ENCODE data around the gene ATP5F1C.
"Not testable (repeated sequence)": the region's sequence is repeated elsewhere in the genome, so short reads cannot be mapped to it uniquely, and the experiment has no call there.

Gene ATP5F1C

DNA sequence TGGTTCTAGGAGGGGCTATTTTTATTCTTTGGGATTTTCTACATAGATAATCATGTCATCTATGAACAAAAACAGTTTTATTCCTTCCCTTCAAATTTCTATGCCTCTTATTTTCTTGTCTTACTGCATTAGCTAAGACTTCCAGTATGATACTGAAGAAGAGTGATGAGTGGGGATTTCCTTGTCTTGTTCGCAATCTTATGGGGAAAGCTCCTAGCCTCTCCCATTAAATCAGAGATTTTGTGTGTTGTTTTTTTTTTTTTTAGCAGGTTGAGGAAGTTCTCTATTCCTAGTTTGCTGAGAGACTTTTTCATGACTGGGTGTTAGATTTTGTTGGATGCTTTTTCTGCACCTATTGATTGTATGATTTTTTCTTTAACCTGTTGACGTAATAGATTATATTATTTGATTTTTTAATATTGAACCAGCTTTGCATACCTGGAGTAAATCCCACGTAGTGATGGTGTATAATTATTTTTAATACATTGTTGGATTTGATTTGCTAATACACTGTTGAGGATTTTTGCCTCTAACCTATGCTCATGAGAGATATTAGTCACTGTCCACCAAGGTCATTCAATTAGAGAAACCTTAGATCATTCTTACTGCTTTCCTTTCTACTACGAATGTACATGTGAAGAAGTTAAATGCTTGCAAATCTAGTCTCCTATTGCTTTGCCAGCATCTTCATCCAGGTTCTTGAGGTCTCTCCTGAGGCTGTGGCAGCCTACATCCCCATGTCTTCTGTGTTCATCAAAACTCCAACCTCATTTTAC lies 6.5 kb downstream of the ATP5F1C start:
- DNase-seq = no peak

DNA sequence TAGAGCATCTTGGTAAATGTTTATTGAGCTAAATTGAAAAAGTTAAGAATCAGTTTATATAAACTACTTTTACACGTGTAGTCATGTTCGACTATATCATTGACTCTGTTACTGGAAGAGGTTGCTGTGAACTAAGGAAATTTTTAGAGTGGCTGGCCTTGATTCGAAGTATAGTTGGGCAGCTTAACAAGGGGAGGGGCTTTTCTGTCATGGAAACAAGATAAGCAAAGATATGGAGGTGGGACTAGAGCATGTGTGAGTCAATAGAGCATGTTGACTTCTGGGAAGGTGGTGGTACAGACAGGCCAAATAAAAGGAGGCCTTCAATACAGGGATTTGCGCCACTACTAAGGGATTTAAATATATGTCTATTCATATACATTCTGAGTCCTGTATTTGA lies 7.6 kb downstream of the ATP5F1C start:
- DNase-seq = no peak

DNA sequence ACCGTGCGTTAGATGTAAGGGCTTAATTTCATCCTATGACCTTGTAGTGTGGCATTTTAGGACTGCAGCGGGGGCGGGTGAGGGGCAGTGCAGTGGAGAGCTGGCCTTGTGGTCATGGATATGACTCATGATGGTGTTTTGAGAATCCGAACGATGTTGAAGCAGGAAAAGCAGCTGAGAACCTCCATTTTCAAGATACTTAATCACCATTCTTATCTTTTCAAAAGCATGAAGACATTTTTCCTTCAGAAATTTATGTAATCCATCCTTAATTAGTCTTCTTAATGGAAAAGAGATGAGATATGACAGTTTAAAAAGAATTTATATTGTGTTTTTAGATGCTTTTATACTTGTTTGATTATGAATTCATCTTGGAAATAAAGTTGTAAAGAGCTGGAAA lies 9.6 kb downstream of the ATP5F1C start:
- DNase-seq = no peak

DNA sequence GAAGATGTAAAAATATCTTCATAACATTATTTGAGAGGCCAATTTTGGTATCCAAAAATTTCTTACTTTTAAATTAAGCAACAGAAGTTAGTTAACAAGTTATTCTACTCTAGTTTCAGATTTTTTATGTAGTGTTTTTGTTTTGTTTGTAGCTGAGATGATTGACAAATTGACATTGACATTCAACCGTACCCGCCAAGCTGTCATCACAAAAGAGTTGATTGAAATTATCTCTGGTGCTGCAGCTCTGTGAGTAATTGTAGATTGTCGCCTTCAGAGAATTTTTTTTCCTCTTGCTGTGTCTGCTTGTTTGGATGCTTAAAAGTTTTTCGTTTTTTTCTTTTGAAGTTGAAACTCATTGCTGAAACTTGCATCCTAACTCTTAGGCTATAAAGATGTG lies 14.6 kb downstream of the ATP5F1C start:
- no peak for DNase-seq

DNA sequence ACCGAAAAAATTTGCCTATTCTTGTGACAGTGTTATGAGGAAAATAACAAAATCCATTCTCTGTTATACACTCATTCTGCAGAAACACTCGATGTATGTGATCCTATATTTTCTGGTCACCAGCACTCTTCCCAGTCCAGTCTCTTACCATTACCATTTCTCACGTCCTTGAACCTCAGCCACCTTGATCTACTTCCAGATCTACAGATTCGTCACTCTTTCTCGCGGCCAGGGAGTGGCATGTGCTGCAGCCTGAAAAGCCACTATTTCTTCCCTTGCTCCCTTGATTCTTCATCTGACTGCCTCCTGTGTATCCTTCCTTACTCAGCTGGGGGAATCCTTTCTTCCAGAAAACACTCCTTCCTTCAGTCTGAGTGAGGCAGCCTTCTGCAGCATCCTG lies 16.2 kb downstream of the ATP5F1C start:
- DNase-seq = no peak

DNA sequence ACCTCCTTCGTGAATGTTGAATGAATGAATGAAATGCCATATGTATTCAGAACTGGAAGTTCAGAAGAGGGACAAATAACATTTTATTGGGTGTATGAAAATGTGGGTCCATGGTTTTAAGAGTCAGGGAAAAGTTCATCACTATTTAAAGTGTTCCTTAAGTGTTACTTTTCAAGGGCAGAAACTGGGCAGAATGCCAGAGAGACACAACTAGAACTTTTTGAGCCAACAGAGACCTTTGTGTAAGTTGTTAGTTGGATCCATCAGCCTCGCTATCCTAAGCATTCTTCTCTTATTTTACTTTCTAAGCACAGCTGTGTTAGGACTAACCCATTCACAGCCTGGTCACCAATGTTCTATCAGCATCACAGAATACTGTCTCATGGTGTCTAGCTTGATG lies 16.8 kb downstream of the ATP5F1C start:
- DNase-seq = no peak

DNA sequence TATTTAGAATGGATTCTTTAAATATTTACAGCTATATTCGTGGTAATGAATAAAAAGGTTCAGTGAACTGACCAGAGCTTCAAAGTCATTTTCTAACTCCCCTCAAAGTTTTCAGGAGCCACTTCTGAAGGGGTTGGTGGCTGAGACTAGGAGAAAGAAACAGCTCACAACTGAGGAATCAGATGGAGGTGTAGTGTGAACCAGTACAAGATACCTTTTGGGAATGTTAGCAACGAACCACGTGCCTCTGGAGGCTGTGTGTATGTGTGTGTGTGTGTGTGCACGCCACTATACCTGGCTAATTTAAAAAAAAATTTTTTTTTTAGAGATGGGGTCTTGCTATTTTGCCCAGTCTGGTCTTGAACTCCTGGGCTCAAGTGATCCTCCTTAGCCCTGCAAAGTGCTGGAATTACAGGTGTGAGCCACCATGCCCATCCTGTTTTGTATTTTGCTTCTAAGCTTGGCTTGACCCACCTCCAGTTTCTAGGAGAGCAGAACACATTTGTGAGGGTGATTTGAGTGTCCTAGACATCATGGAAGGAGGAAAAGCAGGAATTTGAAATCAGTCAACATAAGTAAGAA lies 20.8 kb downstream of the ATP5F1C start:
- DNase-seq = no peak

DNA sequence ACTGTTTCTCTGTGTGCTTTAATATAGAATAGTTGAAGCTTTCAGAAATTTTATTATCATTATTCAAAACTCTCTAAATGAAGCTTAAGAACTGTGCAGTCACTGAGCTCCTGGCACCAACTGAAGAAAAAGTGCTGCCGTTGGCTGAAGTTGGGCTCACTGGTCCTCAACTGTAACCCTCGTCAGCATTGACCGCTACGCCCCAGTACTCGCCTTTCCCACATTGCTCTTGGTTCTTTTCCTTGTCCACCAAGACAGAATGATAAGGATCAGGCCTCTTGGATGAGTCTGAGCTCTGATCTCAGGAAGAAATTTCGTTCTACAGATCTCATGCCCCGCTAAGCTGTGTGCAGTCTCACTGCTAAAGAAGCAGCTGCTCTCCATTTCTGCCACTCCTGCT lies 22.5 kb downstream of the ATP5F1C start:
- DNase-seq = no peak

DNA sequence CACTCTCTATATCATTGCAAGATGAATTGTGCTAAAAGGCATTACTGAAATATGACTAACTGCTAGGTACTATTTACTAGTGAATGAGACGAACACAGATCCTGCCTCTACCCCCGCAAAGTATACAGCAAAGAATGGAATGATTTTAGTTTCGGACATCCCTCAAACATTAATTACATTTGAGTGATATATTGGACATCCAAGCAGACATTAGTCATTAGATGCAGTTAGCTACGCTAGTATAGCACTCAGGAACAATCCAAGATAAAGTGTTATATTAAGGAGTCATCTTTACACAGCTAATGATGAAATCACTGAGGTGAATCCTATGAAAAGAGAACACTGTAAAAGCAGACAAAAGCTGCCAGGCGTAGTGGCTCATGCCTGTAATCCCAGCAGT lies 23.0 kb downstream of the ATP5F1C start:
- DNase-seq = no peak

DNA sequence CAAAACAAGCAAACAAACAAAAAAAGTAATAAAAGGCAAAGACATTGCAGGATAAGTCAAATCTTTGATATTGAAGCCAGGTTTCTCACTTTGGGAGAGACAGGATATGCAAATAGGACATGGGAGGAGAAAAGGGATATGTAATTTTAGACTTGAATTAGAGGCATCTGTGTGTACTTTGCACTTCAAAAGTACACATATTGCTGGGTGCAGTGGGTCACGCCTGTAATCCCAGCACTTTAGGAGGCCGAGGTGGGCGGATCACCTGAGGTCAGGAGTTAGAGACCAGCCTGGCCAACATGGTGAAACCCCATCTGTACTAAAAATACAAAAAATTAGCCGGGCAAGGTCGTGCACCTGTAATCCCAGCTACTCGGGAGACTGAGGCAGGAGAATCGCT lies 23.8 kb downstream of the ATP5F1C start:
- DNase-seq = not testable (repeated sequence)

DNA sequence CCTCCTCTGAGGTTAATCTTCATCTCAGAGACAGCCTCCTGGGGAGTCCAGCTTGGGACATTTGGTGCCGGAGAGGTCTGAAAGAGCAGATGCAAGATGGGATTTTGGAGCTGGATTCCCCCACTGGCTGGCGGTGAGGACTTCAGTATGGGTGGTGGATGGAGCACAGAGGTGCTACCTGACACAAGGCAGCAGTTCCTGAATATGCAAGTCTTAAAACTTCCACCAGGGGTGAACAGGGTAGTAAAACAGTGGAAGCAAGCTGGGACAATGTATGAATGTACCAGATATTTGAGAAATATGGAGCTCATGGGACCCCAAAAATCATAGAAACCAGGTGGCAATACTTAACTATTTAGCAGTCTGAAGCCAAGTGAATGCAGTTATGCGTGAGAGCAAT lies 25.5 kb downstream of the ATP5F1C start:
- DNase-seq = no peak

DNA sequence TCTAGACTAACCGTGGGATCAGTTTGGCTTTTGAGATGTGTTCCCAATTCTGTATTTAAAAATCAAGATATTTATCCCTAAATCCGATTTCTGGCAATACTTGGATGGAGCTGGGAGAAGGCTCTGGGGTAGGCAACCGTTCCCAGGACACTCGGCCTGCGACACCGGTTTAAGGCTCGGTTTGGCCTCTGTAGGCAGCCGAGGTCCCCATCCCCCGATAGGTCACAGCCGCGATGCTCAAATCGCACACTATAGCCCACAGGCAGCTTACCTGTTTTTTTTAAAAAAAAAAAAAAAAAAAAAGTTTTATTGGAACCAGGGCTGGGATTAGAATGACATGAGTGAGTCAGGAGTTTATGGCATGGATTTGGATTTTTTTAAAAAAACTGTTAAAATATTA lies 29.6 kb downstream of the ATP5F1C start:
- DNase-seq = no peak

DNA sequence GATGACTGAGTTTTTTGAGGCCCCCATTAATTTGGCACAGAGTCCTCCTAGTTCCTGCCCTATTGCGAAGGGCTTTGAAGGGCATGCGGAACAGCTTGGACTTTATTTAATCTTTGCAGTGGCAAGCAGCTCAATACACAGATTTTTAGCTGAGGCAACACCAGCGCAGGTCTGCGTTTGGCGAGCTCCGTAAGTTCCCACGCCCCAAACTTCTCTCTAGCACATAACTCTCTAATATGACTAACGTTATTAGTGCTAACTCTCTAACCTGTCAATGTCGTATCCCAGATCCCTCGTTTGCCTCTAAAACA lies 30.0 kb downstream of the ATP5F1C start:
- DNase-seq = no peak

DNA sequence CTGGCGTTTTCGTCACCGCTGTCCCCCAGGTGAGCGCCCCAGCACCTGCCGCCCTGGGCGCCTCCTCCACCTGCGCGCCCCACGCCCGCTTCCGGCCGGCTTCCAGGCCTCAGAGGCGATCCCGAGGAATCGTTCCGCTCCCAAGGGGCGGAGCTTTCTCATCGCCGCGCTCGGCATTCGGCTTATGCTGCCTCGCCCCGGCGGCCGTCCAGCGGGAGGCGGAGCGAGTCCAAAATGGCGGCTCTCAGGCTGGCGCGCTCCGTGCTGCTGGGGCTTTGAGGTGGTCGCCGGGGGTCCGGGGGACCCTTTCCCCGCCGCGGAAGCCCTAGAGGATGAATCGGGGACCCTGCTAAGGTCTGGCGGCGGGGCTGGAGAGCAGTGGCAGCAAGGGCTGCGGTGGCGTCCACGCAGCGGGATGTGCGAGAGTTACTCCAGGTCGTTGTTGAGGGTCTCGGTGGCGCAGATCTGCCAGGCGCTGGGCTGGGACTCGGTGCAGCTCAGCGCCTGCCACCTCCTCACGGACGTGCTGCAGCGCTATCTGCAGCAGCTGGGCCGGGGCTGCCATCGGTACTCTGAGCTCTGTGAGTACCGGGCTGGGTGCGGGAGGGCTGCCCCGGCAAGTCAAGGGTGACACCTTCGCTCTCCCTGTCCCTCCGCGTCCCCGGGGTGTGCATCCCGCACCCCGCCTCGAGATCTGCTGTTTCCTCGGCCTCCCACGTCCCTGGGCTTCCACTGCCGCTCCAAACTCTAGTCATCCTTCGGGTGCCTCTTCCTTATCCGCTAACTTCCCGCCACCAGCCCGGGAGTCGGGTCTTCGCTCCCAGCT lies 30.5 kb downstream of the ATP5F1C start, which contains the start of gene TAF3:
Gene TAF3, plus strand, starts transcription at position 211 of the 826 bp plus-strand sequence. Its CDS starts 205 bp downstream, at position 416.
- peak; percentile 96 for DNase-seq

DNA sequence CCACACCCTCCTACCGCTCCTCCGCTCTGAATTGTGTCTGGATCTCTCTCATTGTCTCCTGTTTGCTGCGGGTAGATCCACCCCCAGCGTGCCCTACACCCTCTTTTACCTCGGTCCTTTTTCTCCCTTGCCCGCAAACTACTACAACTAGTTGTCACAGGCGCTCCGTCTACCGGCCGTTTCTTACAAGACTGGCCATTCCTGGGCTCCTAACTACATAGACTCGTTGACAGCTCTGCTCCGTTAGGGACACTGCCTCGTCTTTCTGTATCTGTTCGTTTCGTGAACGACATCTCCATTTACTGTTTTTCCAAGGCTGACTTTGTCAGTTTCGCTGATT lies 31.1 kb downstream of the ATP5F1C start:
- peak; percentile 24 for DNase-seq

DNA sequence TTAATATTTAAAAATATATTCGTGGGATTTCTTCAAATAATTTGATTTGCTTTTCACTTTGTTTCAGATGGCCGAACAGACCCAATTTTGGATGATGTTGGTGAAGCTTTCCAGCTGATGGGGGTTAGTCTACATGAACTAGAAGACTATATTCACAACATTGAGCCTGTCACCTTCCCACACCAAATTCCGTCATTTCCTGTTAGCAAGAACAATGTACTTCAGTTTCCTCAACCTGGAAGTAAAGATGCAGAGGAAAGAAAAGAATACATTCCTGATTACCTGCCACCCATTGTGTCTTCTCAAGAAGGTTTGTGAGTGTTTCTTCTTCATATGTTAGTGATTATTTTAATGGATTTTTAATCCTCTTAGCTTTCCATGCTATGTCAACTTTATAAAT lies 36.3 kb downstream of the ATP5F1C start:
- no peak for DNase-seq

DNA sequence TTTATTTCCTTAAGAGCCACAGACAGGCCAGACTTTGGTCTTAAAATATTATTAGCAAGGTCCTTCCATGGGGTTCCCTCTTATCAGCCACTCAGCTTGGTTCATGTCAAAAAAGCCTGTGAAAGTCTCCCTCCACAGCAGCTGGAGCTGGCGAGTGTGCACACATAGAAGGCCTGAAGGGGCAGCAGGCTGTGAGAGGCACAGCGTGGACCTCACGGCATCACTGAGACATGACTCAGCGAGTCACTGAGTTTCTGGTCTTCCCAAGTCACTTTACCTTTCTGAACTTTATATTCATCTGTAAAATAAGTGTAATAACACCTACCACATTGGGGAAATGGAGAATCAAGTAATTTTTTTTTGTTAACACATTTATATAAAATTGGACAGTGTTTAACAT lies 39.0 kb downstream of the ATP5F1C start:
- no peak for DNase-seq

DNA sequence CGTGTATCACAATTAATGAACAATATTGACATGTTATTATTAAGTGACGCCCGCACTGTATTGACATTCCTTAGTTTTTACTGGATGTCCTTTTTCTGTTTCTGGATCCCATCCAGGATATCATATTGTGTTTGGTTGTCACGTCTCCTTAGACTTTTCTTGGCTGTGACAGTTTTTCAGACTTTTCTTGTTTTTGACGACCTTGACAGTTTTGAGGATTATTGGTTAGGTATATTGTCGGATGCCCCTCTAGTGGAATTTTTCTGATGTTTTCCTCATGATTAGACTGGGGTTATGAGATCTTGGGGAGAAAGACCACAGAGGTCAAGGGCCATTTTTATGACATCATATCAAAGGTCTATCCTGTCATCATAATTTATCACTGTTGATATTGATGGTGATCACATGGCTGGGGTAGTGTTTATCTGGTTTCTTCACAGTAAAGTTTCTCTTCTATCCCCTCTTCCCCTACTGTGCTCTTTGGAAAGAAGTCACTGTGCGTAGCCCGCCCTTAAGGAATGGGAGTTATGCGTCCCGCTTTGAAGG lies 41.4 kb downstream of the ATP5F1C start:
- DNase-seq = no peak

DNA sequence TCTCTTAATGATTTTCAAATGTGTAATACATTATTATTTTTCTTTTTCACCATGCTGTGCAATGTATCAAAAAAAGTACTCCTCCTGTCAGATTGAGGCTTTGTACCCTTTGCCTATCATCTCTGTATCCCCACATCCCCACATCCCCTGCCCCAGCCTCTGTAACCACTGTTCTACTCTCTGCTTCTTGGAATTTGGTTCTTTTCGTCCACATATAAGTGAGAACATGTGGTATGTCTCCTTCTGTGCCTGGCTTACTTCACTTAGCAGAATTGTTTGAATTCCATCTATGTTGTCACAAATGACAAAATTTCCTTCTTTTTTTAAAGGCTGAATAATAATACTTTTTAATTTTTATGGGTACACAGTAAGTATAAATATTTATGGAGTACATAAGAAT lies 44.1 kb downstream of the ATP5F1C start:
- DNase-seq = no peak

DNA sequence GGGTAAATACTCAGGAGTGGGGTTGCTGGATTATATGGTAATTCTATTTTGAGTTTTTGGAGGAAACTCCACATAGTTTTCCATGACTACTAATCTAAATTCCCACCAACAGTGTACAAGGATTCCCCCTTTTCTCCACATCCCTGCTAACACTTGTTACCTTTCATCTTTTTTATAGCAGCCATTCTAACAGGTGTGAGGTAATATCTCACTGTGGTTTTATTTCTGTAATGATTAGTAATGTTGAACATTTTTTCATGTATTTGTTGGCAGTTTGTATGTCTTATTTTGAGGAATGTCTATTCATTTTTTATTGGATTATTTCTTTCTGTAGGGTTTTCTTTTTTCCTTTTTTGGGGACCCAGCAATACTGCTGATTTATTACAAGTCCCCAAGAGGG lies 45.2 kb downstream of the ATP5F1C start:
- no peak for DNase-seq

DNA sequence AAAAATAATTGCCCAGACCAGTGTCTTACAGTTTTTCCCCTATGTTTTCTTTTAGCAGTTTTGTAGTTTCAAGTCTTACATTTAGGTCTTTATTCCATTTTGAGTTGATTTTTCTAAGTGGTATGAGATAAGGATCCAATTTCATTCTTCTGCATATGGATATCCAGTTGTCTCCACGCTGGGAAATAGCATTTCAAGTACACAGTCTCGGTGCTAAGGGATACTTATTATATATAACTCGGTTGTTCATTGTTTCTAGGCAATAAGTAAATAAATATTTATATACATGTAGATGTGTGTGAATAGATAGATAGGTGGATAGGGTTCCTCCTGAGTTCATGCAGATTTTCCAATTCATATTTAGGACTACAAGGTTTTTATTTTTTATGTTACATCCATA lies 46.3 kb downstream of the ATP5F1C start:
- no peak for DNase-seq

DNA sequence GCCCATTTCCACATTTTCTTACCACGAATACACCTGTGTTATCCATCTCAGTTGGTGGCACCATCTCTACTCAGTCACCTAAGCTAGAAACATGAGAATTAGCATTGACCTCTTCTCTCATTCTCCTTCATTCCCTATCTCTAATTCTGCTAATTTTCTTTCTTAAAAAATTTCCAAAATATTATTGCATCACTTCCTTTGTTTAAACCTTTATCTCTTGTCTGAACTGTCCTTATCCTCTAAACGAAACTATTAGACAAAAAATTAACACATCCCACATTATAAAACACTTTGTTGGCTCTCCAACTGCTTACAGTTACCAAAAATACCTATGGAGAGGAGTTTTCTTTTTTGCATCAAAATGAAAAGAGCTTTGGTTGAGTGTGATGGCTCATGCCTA lies 48.6 kb downstream of the ATP5F1C start:
- no peak for DNase-seq

DNA sequence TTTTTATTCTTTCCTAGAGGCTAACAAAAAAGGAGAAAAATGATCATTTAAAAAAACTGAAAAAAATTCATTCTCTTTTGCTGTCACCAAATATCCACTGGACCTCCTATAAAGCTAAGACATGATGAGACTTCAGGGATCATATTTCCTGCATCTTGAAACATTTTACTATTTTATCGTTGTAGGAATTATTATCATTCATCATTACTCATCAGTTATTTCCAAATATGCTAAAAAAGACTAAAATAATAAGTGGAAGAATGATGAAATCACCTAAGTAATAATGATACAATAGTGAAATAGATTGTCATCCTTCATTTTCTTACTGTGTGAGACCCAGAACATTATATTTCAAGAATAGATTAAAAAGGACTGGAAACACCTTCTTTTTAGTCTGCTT lies 58.6 kb downstream of the ATP5F1C start:
- no peak for DNase-seq

DNA sequence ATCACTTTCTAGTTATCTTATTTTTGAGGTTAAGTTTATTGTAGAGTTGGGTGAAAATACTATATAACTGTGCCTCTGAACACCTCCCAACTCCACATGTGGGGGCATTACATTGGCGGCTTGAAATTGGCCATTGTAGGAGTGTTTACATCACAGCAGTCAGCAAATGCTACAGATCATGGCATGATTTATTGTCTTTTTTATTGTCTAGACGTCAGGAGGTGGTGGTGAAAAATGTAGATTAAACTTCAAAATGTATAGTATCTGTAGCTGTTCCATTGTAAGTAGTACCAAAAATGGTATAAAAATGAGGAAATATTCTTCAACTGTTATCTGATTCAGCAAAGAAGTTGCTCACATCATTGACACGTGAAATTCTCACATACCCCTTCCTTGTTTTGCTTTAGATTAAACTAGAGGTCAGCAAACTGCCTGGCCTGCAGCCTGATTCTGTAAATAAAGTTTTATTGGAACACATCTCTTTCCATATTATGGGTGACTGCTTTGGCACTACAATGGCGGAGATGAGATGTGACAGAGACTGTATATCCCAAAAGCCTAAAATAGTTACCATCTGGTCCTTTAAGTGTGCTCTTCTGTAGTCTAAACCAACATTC lies 65.4 kb downstream of the ATP5F1C start:
- DNase-seq = no peak
